NCI-H2171 treated with DMSO at 0.1 percent for 48 hours (cell line): ENCODE data around the gene MCRS1.
"Not testable (repeated sequence)": the region's sequence is repeated elsewhere in the genome, so short reads cannot be mapped to it uniquely, and the experiment has no call there.

Source experiments
- DNase-seq: peaks from one replicate; lab custom pipeline; 2025; lab: John Stamatoyannopoulos, UW

MCRS1 gene, protein sequence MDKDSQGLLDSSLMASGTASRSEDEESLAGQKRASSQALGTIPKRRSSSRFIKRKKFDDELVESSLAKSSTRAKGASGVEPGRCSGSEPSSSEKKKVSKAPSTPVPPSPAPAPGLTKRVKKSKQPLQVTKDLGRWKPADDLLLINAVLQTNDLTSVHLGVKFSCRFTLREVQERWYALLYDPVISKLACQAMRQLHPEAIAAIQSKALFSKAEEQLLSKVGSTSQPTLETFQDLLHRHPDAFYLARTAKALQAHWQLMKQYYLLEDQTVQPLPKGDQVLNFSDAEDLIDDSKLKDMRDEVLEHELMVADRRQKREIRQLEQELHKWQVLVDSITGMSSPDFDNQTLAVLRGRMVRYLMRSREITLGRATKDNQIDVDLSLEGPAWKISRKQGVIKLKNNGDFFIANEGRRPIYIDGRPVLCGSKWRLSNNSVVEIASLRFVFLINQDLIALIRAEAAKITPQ

DNA sequence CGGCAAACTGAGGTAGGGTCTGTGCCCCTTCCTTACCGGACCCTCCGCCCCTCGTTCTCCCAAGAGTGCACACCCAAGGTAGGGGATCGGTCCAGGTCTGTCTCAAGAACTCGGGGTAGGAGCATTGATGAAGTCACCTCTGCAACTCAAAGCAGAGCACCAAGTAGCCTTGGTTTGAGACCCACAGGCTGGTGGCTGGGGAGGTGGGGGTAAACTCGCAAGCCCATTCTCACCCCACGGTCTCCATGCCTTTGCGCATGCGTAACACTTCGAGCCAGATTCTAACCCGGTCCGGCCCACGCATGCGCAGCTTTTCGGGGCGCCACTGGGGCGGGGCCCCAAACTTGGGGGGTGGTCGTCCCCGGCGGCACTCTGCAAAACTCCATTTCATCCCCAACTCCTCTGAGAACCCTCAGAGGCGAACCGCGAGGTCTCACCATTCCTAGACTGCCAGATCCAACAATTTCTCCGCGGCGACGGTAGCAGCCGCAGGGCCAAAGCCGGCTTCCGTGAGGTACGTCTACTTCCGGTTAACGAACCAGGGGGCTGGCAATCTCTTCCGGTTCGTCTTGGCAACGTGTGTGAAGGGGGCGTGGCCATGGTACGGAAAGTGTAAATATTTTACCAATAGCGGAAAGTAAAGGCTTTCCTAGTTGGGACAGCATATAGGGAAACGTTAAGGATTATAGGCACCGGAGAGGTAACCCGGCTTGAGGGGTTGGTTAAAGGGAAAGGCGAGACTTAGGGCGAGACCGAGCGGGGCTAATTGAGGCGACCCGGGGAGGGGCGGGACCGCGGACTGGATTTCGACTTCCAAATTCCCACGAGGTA lies at the start of gene MCRS1:
TSS of gene MCRS1 (minus strand) at position 532 of the 831 bp plus-strand sequence. CDS start 1,411 bp downstream, outside the sequence.
- peak; percentile 91 for DNase-seq

DNA sequence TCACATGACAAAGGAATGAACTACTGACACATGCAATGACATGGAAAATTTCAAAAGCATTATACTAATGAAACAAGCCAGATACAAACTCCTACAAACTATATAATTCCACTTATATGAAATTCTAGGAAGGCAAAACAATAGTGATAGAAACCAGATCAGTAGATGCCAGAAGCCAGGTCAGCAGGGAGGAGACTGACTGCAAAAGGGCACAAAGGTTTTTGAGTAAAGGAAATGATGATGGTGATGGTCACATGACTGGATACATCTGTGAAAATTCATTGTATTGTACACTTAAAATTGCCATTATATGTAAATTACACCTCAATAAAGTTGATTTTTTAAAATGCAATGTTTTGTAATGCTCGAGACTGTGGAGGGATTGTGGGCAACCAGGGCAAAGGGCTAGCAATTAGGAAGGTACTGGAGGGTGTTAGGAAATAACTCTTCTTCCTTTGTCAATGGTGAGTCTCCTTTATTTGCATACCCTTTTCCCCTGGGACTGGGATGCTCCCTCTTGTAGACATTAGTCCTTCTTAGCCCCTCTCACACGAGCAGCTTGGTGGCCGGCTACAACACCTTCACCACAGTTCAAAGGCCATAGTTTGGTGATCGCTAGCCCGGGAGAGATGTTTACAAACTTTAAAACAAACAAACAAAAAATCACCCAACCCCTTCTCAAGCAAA lies 48.7 kb upstream of the MCRS1 start:
- DNase-seq = no peak

DNA sequence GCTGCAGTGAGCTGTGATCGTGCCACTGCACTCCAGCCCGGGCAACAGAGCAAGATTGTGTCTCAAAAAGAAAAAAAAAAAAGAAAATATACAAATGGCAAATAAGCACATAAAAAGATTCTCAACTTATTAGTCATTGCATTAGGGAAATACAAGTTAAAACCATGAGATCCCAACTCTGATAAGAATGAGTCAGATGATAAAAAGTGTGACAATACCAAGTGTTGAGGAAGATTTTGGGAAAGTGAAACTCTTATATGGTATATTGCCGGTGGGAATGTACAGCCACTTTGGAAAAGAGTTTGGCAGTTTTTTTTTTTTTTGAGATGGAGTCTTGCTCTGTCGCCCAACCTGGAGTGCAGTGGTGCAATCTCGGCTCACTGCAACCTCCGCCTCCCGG lies 47.8 kb upstream of the MCRS1 start:
- no peak for DNase-seq

DNA sequence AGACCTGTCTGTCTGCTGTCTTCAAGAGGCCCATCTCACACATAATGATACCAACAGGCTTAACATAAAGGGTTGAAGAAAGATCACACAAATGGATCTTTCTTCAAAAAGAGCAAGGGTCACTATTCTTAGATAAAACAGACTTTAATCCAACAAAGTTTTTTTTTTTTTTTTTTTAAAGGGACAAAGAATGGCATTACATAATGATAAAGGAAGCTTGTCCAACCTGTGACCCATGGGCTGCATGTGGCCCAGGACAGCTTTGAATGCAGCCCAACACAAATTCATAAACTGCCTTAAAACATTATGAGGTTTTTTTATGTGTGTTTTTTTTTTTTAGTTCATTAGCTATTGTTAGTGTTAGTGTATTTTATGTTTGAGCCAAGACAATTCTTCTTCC lies 44.3 kb upstream of the MCRS1 start:
- no peak for DNase-seq

DNA sequence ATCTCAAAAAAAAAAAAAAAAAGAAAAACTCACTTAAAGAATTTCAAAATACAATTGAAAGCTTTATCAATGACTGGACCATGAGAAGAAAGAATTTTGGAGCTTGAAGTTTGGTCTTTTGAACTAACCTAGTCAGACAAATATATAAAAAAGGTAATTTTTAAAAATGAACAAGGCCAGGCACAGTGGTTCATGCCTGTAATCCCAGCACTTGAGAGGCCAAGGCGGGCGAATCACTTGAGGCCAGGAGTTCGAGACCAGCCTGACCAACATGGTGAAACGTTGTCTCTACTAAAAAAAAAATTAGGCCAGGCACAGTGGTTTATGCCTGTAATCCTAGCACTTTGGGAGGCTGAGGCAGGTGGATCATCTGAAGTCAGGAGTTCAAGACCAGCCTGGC lies 42.8 kb upstream of the MCRS1 start:
- not testable (repeated sequence) for DNase-seq

DNA sequence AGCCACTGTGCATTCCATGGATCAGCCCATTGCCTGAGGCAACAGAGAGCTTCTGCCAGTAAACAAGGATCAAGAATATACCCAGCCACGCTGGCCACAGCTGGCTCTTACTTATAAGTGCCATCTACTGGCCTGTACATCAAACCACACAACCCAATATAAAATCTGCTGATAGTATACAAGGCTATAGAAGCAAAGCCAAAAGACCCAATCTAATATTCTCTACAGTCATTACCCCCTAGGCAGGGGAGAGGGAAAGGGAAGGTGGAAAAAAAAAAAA lies 41.9 kb upstream of the MCRS1 start:
- DNase-seq = no peak

DNA sequence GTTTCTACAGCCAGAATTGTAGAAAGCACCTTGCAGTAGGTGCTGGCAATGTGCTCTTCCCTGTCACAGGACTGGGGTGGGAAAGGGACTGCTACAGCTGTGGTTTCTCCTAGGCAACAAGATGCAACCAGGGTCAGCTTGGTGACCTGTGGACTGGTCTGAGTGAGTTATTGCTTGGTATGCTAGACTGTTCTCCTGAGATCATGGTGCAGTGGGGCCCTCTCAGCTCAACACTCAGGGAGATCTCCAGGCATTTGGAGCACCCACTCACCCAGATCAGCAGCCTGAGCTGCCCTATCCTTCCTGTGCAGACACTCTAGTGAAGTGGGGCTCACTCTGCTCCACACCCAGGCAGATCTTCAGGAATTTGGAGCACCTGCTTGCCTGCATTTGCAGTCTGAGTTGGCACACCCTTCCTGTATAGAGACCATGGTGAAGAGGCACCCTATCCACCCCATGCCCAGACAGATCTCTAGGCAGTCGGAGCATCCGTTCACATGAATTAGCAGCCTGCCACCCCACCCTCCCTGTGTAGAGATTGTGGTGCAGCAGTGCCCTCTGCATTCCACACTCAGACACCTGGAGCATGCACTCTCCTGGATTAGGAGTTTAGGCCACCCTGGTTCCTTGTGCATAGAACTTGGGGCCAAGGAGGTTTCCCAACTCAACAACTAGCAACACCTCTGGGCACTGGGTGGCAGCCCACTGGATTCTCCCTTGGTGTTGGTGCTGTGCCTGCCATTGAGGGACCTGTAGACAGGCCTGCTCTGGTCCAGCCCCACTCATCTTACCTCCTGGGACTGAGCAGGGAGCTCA lies 41.3 kb upstream of the MCRS1 start:
- DNase-seq = no peak

DNA sequence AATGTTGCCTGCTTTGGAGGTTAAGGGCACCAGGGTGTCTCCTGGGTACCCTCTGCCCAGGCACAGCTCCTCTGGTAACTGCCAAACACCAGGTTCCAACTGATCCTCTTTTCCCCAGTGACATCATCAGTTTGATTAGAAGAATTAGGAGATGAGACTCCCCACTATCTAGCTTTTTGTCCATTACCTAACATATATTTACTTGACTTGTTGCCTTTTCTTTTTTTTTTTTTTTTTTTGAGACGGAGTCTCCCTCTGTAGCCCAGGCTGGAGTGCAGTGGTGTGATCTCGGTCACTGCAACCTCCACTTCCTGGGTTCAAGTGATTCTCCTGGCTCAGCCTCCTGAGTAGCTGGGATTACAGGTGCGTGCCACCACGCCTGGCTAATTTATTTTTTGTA lies 37.6 kb upstream of the MCRS1 start, which contains the start of gene FAM186B:
TSS of gene FAM186B (minus strand) at position 101 of the 400 bp plus-strand sequence. CDS start 162 bp downstream, outside the sequence.
- DNase-seq = not testable (repeated sequence)

DNA sequence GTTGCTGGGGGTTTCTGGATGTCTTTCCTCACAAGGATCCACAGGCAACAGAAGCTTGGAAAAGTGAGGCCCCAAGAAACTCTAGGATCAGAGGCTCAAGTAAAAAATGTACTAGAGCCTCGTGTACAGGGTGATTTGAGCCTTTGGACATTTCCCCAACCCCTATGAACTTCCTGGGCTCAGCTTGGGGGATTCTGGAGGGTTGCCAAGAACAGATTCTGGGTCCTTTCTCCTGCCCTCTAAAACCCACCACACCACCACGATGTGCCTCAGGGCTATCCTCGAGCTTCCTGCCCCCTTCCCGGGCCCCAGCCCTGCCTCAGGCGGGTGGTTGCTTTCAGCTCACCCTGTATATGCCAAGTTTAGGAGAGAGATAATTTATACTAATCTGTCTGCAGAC lies 36.9 kb upstream of the MCRS1 start:
- no peak for DNase-seq

DNA sequence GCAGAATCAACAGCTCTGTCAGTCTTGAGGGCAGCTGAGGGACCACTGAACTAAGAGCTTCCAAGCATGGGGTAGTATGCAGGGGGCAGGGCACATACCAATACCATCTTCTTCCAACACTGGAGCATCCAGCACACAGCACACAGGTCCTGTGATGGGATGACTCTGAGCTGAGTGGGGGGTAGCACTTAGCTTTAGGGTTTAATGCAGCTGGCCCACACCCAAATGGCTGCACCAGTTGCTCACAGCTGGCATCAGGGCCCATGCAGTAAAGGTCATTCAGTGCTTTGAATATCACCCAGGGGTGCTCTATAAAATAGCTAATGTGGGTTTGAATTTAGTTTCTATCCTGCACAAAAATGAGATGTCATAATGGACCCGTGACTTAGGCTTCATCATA lies 35.8 kb upstream of the MCRS1 start:
- no peak for DNase-seq

DNA sequence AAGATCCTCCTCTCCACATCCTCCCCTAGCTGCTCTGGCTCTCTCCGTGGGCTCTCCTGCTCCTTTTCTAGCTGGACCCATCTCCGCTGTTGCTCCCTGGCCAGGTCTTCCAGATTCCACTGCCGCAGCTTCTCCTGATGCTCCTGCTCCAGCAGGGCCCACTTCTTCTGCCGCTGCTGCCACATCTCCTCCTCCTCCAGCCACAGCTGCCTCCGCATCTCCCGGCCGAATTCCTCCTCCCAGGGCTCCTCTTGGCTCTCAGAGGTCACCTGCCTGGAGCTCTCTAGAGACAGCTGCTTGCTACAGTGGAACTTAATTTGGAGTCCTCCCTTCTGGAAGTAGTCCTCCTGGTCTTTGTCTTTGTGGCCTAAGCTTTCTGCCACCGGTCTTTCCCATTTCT lies 32.0 kb upstream of the MCRS1 start:
- no peak for DNase-seq

DNA sequence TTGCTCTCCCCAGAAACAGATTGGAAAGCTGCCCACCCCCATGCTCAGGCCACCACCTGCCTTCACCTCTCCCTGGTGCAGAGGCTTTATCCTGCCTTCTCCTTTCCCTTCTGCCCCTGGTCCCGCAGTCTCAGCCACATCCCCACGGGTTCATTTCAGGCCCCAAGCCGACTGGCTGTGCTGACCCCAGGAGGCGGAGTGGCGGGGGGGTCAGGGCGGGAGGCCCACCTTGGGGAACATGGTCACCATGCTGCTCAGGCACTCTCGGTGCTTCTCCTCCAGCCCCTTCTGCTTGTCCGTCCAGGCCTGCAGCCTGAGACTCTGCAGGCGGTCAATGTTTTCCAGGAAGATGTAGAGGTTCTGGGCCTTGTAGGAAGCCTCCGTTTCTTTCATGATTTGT lies 30.6 kb upstream of the MCRS1 start:
- DNase-seq = no peak

DNA sequence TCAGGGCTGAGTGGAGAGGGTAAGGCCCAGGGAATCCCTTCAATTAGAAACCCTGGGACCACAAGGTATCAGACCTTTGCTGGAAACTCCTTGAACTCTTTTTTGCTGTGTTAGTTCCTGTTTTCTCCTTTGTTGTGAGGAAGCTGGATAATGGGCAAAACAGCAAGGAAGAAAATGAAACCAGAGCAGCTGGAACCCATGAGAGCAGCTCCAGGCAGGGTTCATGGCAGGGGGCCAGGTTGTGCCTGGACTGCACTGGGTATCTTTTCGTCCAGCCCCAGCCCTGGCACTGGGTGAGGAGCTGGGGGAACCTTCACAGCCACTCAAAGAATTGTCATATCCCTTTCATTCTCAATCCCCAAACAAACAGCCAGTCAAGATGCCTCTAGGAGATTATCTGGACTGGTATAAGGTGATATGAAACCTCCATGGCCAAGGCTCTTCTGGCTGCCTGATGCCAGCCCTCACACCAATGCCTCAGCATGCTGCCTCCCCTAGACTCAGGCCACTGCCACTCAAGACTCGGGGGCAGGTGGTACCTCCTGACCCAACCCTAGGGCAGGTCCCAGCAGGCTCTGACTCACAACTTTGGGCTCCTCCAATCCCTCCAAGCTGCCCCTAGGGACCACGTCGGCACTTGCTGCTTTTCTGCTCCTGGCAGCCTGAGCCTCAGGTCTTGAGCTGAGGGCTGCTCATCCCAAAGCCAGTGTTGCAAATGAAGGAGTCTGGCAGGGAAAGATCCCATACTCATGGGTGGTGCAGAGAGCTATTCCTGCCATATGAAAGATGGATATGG lies 21.0 kb upstream of the MCRS1 start:
- peak; percentile 61 for DNase-seq

DNA sequence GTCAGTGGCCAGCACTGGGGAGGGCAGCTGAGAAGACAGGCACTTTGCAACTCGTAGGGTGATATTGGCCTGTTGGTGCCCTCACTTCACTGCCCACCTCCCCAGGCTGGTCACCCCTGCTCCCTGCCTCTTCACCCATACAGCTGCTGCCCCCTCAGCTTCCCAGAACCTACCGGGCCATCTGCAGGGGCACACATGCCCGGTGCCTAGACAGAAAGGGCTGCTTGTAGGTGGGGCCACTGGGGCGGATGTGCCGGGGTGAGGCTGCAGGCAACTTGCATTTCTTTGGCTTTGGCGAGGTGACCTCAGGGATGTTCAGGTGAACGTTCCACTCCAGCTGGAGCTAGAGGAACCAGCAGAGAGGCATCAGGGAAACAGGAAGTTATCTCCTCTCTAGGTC lies 20.3 kb upstream of the MCRS1 start:
- DNase-seq = no peak

DNA sequence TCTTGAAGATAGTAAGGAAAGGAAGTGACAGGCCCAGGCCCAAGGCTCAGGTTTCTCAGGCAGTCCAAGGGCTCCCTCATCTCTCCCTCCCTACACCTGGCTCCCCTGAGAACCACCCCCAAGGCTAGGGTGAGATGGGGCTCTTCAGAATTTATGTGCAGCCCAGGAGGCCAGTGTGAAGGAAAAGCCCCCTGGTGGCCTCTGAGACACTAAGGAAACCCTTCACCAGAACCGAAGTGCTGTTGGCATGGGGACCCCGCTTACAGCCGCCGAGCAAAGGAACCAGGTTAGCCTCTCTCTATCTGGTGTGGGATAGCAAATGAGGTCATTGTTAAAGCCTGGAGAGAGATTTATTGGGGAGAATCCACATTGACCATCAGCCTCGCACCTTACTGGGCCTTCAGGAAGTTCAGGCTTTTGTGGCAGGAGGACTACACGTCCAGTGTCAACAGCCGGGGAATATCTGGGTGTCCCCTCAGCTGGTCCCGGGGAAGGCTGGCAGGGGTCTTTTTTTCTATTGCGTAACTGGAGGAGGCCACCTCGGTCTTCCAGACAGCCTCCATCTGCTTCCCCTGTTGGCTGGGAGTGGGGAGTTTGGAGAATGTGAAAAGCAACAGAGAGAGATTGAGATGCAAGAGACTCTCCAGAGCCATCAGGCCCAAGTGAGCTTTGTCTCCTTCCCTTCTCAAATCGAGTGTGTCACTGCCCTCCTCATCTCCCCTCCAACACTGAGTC lies 19.4 kb upstream of the MCRS1 start:
- no peak for DNase-seq

DNA sequence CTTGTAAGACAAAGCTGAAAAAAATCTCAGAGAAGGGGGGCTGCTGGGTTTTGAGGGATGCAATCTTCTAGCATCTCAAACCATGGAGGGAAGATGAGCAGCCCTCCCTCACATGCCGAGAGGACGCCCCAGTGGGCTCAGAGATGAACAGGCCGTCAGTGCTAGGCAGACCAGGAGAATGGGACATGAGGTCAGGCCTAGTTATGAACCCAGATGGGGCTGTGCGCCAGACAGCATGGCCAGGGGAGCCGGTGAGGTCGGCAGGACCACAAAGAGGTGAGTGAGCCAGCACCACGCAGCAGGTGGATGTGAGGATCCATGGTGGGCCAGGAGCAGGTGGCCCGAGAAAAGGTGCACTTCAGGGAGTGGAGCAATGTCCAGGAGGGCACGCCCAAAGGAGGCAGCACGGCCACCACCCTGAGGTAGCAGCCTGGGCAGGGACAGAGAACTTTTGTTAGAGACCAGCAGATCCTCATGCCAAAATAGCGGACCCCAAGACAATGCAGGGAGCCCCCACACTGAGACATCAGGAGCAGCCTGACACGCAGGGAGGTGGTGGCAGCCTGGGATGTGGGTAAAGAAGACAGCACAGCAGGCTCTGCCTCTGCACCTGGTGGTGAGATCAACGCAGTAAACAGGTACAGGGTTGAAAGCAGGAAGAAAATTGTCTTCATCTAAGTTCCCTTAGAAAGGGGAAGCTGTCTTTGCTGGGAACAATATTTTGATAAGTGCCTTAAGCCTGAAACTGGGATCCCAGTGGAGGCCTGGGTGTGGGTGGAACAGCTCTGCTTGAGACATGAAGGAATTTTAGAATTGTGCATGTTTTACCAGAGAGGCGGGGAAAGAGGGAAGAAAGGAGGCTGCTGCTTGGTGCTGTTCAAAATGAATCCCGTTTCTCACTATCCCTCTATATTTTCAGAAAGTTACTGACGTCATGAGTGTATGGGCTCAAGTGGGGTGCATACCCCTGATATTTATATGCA lies 17.8 kb upstream of the MCRS1 start:
- no peak for DNase-seq

DNA sequence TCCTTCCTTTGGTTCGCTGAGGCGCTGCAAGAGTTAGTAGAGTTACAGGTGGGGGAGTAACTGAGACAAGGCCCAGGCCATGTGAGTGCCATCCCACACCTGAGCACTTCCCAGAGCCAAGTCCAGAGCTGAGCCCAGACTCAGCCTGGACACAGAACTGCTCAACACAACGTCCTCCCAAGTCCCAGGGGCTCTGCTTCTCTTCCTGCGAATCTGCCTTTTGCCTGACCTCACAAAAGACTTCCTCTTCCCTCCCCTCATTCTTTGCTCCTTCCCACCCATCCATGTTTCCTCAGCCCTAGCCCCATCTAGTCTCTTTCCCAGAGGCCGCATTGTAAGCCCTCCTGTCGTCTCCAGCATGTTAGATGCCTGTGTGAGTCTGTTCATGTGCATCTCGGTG lies 16.6 kb upstream of the MCRS1 start:
- no peak for DNase-seq

DNA sequence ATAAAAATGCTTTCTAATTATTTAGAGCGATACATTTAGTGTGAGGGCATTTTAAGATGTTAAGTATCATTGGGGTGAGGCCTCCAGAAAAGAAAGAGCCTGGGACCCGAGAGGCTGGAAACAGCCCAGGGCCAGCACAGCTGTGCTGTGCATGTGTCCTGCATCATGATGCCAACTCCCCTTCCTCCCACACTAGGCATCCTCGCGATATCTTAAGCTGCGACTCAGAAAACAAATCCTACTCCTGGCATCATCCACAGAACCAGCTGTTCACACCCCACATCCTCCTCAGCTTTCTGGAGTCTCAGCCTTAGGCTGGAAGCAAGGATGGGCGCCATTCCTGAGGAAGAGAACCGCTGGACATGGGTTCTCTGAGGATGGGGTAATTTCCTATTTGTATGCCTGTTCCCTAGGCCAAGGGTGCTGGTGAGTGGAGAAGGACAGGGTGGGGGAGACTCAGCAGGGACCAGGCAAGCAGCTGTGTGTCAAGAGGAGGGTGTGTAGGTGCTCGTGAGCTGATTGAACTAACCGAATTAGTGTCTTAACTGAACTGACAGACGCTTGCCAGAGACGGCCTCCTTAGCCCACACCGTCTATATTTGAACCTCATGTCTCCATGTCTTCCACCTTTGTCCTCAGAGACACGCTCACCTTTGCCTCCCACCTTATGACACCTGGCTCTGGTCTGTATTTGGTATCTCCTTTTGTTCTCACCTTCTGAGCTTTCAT lies 15.6 kb upstream of the MCRS1 start:
- DNase-seq = no peak
